NCI-H345 (cell line): Measurements from ENCODE around the gene BAIAP2L2.

Experiments
- DNase-seq: peaks from one replicate; lab custom pipeline; 2025; lab: John Stamatoyannopoulos, UW

Gene BAIAP2L2

GRCh38 chr22:38068641-38069371 lies 41.7 kb downstream of the BAIAP2L2 start:
- no peak for DNase-seq

- DNase-seq, result no peak
These were observed 42.6 kb downstream of the BAIAP2L2 start for GRCh38 chr22:38067761-38068360.

- no peak for DNase-seq
These were observed 43.5 kb downstream of the BAIAP2L2 start for GRCh38 chr22:38067028-38067415.

DNA sequence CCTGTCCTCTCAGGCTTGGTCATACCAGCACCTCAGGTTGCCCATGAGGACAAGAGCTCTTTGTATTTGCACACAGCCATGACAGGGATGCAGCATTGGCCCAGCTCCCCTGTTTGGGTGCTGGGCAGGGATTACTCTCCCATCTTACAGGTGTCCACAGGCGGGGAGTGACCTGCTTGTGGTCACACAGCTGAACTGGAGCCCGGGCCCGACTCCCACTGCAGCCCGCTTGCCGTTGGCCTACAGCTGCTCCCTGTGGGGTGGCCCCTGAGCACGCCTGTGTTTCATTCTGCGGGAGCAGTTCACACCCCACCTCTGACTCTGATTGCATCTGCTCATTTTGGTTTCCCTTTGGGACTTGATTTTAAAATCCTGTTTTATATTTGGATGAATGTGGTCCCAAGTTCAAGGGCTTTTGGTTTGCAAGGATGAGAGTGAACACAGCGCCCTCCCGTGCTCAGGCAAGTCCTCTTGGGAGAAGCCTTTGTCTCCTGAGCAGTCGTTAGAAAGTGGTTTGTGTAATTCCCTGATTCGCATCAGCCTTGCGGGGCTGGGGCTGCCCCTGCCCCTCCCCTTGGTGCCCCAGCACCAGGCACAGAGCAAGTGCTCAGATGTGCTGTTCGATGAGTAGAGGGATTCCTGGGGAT lies 44.0 kb downstream of the BAIAP2L2 start:
- DNase-seq, result no peak

GRCh38 chr22:38065539-38065938 lies 44.9 kb downstream of the BAIAP2L2 start:
- DNase-seq, result no peak

GRCh38 chr22:38062791-38063190 lies 47.7 kb downstream of the BAIAP2L2 start:
- DNase-seq, result no peak

DNA sequence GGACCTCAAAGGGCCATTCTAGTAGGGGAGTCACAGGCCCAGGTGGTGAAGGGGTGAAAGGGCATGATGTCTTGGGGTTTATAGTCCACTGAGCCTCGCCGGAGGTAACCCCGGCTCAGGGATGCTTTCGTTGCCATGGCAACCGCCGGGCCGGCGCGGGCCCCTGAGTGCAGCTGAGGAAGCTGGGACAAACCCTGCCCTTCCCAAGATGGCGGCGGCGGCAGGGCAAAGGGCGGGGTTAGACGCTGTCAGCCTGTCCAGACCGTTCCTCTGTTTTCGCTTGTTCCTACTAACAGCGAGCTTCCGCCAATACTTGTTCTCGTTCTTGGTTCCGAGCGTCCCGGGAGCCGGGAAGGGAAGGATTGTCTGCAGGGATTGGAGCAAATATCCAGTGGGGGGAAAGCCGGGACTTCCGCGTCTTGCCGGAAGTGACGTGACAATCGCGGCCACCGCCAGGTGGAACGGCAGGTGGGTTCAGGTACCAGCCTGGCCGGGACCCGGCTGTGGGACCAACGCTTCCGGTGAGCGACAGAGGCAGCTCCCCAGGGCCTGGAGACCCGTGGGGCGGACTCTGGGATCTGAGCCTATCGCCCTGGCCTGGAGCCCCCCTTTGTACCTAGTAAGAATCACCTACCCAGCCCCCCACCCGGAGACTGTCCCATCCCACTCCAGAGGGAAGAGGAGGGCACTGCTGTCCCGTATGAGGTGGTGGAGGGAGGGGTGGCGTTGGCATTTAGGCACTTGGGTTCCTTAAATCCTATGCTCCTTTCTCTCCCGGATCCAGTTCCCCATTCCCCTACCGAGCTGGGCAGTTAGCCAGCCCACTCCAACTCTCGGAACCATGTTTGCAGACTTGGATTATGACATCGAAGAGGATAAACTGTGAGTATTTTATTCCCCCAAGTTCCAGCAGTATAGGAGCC lies 53.3 kb downstream of the BAIAP2L2 start, which contains the start of gene PICK1:
PICK1 (plus strand) TSS at position 436 of the 923 bp plus-strand sequence; CDS start at position 842, 406 bp downstream.
- peak; percentile 91 for DNase-seq

DNA sequence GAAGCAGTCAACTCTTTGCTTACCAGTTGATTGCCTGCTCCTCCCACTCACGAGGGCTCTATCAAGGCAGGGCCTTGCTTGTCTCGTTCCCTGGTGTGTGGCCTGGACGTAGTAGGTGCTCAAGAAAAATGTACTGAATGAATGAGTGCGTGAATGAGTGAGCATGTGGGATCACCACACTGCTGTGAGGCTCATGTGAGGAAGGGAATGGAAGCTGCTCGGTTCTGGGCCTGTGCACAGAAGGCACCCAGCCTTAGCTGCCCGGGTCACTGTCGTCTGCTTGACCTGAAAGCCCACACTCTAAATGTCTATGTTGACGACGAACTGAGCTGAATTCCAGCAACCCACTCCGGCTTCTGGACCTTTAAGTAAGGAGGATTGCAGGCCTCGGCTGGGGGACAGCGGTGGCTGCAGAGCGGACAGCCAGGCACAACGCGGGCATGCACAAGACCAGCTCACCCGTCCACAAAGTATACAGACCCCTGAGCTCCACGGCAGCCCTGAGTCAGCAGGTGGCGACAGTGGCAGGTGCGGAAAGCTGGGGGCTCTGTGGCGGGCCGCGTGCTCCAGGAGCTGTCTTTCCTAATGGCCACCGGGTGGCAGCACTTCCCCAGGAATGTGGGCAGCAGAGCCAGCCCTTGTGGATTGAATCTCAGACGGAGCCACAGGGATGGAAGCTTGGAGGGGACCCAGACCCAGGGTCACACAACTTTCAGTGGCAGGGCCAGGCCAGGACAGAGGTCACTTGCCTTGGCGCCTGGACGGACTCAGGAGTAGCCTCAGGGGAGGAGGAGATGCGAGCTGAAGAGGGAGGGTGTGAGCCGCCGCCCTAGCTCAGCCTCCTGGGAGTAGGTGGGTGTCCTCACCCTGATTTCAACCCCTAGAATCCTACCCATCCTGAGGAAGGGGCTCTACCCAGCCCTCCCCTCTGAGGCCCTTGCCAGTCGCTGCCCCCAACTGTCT lies 58.3 kb downstream of the BAIAP2L2 start:
- peak; percentile 71 for DNase-seq

- no peak for DNase-seq
These were observed 59.2 kb downstream of the BAIAP2L2 start for GRCh38 chr22:38051261-38051660.

GRCh38 chr22:38050720-38051119 lies 59.8 kb downstream of the BAIAP2L2 start:
- DNase-seq, result no peak

DNA sequence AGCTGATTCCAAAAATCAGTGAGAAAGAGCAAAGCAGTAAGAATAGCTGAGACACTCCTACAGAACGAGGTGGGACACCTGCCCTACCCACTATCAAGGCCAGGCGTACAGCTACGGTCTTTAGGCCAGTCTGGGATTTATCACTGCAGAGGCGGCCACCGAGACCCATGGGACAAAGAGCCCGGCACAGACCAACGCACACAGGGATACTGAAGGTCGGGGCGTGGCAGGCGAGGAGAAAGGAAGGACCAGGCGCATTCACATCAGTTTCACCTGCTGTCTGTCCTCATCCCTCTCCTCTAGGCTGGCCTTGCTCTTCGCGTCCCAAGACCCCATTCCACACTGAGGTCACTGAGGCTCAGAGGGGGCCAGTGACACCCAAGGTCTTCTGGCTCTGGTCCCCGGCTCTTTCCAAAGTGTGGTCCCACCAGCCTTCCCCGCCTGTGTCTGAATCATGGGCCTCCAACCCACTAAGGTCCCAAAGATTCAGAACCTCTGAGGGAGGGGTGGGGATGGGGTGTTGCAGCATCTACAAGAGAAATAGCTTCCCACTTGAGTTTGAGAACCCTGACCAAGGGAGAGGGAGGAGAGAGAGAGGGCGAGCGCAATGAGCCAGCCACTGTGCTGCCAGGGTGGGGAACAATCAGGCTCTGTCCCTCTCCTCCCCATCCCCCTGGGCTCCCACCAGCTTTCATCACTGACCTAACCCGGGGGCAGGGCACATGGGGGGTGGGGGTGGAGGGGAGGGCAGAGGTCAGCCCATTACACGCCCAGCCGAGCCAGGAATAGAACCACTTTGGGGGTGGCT lies 60.5 kb downstream of the BAIAP2L2 start:
- DNase-seq, result no peak

GRCh38 chr22:38046070-38046748 lies 64.3 kb downstream of the BAIAP2L2 start:
- DNase-seq, result no peak

GRCh38 chr22:38043151-38044039 lies 67.1 kb downstream of the BAIAP2L2 start:
- no peak for DNase-seq

- DNase-seq, result no peak
These were observed 68.0 kb downstream of the BAIAP2L2 start for GRCh38 chr22:38042488-38042790.

DNA sequence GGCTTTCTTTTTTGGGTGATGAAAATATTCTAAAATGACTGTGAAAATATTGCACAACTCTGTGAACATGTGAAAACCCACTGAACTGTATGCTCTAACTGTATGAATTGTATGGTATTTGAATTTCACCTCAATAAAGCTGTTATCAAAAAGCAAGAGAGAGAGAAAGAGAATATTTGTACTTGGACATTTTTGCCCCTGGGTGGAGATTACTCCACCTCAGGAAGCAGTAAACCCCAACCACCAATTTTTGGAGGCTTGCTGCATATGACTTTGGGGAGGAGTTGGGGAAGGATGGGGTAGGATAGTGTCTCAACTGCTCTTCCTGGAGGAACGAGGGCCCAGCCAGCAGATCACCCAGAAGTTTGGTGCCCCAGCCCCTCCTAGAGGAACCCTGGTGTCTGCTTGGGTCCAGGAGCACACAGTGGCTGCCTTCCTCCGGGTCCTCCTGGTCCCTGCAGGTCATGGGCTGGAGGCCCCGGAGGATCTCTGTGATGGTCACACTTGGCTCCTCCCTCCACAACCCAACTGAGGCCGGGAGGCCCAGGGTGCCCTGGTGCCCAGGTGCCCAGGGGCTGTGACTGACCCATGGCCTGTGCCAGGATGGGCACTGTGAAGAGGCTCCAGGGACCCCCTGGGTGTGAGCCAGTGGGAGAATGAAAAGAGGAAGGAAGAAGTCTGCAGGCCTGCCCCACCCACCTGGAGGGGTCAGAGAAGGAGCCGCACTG lies 68.6 kb downstream of the BAIAP2L2 start:
- no peak for DNase-seq

- no peak for DNase-seq
These were observed 69.3 kb downstream of the BAIAP2L2 start for GRCh38 chr22:38040953-38041759.
